WTC11 (cell line): ENCODE data around the gene LIPI. TPM values are rescaled to one million over a fixed set of nuclear protein-coding genes. Genes with fewer than 3 reads are reported as not detected.

Experiments
- ATAC-seq: fragments of 200-7000 bp; cut with Tn5 transposase; 2 replicates; pipeline ENCODE4 v1.10.0; 2021; ENCODE audit warnings: mild to moderate bottlenecking, moderate library complexity
- CTCF ChIA-PET: fragments of 300-600 bp; sonication (Branson Sonifier 250); formaldehyde crosslinking; loops from one replicate; lab custom pipeline; 2021; ENCODE audit warnings: antibody characterized with exemption; lab: Charles Lee
- POLR2A ChIA-PET: fragments of 350-600 bp; sonication (Branson Sonifier 250); formaldehyde crosslinking; loops from one replicate; lab custom pipeline; 2021; ENCODE audit warnings: antibody characterized with exemption; lab: Charles Lee
- DNase-seq: peaks from one replicate; pipeline ENCODE4 v3.0.0; 2021; ENCODE audit warnings: low spot score
- H3K27ac Mint-ChIP-seq: 2 replicates; pipeline ENCODE4 v1.8.0; 2021; ENCODE audit warnings: mixed read lengths
- H3K27me3 Mint-ChIP-seq: 2 replicates; pipeline ENCODE4 v1.8.0; 2021; ENCODE audit warnings: low read depth, mild to moderate bottlenecking, moderate library complexity, mixed read lengths
- H3K36me3 Mint-ChIP-seq: 2 replicates; pipeline ENCODE4 v1.8.0; 2021; ENCODE audit warnings: mixed read lengths
- H3K4me1 Mint-ChIP-seq: 2 replicates; pipeline ENCODE4 v1.8.0; 2022; ENCODE audit warnings: mixed read lengths
- H3K4me3 Mint-ChIP-seq: 2 replicates; pipeline ENCODE4 v1.8.0; 2021; ENCODE audit warnings: mild to moderate bottlenecking, moderate library complexity, mixed read lengths
- H3K9me3 Mint-ChIP-seq: 2 replicates; pipeline ENCODE4 v1.8.0; 2021; ENCODE audit warnings: mixed read lengths
- ETV6 ChIP-seq: sonication (generic); formaldehyde crosslinking; IDR thresholded peaks from 2 replicates; pipeline ENCODE4 v1.8.1; 2022; ENCODE audit warnings: mild to moderate bottlenecking, missing genetic modification reagents
- FOXP1 ChIP-seq: sonication (generic); formaldehyde crosslinking; IDR thresholded peaks from 2 replicates; pipeline ENCODE4 v1.8.0; 2022; ENCODE audit warnings: missing genetic modification reagents, mild to moderate bottlenecking, moderate library complexity, borderline replicate concordance
- GRHL2 ChIP-seq: fragments of 250-450 bp; sonication (Bioruptor Pico); IDR thresholded peaks from 2 replicates; pipeline ENCODE4 v1.8.0; 2022; ENCODE audit warnings: mild to moderate bottlenecking, moderate library complexity; ENCODE audit not compliant: insufficient replicate concordance, severe bottlenecking
- GTF2I ChIP-seq: fragments of 250-450 bp; sonication (Bioruptor Pico); conservative IDR thresholded peaks from 2 replicates; pipeline ENCODE4 v1.4.0; 2021; ENCODE audit warnings: mild to moderate bottlenecking
- IRF2 ChIP-seq: sonication (generic); formaldehyde crosslinking; IDR thresholded peaks from 2 replicates; pipeline ENCODE4 v1.8.0; 2022; ENCODE audit warnings: low read depth, missing genetic modification reagents, borderline replicate concordance
- NR3C1 ChIP-seq: sonication (generic); formaldehyde crosslinking; conservative IDR thresholded peaks from 2 replicates; pipeline ENCODE4 v1.8.1; 2023; ENCODE audit warnings: low read depth, mild to moderate bottlenecking, missing genetic modification reagents
- TEAD1 ChIP-seq: sonication (generic); formaldehyde crosslinking; IDR thresholded peaks from 2 replicates; pipeline ENCODE4 v1.8.0; 2022; ENCODE audit warnings: mild to moderate bottlenecking, missing genetic modification reagents
- TEAD4 ChIP-seq: sonication (generic); formaldehyde crosslinking; IDR thresholded peaks from 2 replicates; pipeline ENCODE4 v1.8.0; 2022; ENCODE audit warnings: mild to moderate bottlenecking, missing genetic modification reagents
- ZBTB21 ChIP-seq: sonication (generic); formaldehyde crosslinking; IDR thresholded peaks from 2 replicates; pipeline ENCODE4 v1.8.1; 2023; ENCODE audit warnings: mild to moderate bottlenecking, missing genetic modification reagents, borderline replicate concordance
- ZNF138 ChIP-seq: sonication (generic); formaldehyde crosslinking; conservative IDR thresholded peaks from 2 replicates; pipeline ENCODE4 v1.8.1; 2022; ENCODE audit warnings: mild to moderate bottlenecking, moderate library complexity, missing genetic modification reagents
- total RNA-seq: library from RNA; stranded (reverse); gene quantifications from 3 replicates; pipeline ENCODE4 v1.2.3, GENCODE V29; 2021
- TF ChIP-seq, protein P1 (sequence below): sonication (generic); formaldehyde crosslinking; IDR thresholded peaks from 2 replicates; pipeline ENCODE4 v1.8.0; 2023; ENCODE audit warnings: mild to moderate bottlenecking, missing genetic modification reagents
- TF ChIP-seq, protein P2 (sequence below): sonication (generic); formaldehyde crosslinking; IDR thresholded peaks from 2 replicates; pipeline ENCODE4 v1.8.1; 2023; ENCODE audit warnings: mild to moderate bottlenecking, missing genetic modification reagents, moderate library complexity
- TF ChIP-seq, protein P3 (sequence below): sonication (generic); formaldehyde crosslinking; conservative IDR thresholded peaks from 2 replicates; pipeline ENCODE4 v1.8.1; 2022; ENCODE audit warnings: mild to moderate bottlenecking, missing genetic modification reagents
- TF ChIP-seq, protein P4 (sequence below): sonication (generic); formaldehyde crosslinking; conservative IDR thresholded peaks from 2 replicates; pipeline ENCODE4 v1.8.1; 2023; ENCODE audit warnings: mild to moderate bottlenecking, low read depth, missing genetic modification reagents, moderate library complexity
- TF ChIP-seq, protein P5 (sequence below): fragments of 250-450 bp; sonication (Bioruptor Pico); IDR thresholded peaks from 2 replicates; pipeline ENCODE4 v1.9.0; 2021; ENCODE audit warnings: mild to moderate bottlenecking
- TF ChIP-seq, protein P6 (sequence below): sonication (generic); formaldehyde crosslinking; IDR thresholded peaks from 2 replicates; pipeline ENCODE4 v1.8.1; 2023; ENCODE audit warnings: mild to moderate bottlenecking, missing genetic modification reagents, moderate library complexity
- TF ChIP-seq, protein P7 (sequence below): sonication (generic); formaldehyde crosslinking; IDR thresholded peaks from 2 replicates; pipeline ENCODE4 v1.8.1; 2022; ENCODE audit warnings: mild to moderate bottlenecking, missing genetic modification reagents, moderate library complexity, borderline replicate concordance
- TF ChIP-seq, protein P8 (sequence below): sonication (generic); formaldehyde crosslinking; IDR thresholded peaks from 2 replicates; pipeline ENCODE4 v1.8.1; 2023; ENCODE audit warnings: mild to moderate bottlenecking, moderate library complexity, missing genetic modification reagents

LIPI gene
- total RNA-seq, 1 experiment from 2014 or later, result not detected

DNA sequence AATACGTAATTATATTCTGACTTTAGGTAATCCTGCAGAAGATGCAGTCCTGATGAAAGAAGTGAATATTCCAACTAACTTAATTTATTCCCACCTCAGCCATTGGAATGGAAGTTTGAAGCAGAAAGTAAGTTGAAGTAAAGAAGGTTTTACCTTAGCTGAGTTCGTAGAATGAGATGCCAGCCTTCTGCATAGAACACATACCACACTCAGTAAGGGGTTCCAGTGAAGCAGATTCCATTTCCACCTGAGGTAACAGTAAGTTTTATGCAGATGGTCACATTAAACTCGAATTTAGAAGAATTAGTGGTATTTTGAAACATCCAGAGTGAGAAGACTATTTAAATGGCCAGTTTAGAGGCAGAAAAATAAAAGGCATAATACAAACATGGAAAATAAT lies 25.4 kb upstream of the LIPI start (continued):
- TF ChIP-seq, protein P1, sequence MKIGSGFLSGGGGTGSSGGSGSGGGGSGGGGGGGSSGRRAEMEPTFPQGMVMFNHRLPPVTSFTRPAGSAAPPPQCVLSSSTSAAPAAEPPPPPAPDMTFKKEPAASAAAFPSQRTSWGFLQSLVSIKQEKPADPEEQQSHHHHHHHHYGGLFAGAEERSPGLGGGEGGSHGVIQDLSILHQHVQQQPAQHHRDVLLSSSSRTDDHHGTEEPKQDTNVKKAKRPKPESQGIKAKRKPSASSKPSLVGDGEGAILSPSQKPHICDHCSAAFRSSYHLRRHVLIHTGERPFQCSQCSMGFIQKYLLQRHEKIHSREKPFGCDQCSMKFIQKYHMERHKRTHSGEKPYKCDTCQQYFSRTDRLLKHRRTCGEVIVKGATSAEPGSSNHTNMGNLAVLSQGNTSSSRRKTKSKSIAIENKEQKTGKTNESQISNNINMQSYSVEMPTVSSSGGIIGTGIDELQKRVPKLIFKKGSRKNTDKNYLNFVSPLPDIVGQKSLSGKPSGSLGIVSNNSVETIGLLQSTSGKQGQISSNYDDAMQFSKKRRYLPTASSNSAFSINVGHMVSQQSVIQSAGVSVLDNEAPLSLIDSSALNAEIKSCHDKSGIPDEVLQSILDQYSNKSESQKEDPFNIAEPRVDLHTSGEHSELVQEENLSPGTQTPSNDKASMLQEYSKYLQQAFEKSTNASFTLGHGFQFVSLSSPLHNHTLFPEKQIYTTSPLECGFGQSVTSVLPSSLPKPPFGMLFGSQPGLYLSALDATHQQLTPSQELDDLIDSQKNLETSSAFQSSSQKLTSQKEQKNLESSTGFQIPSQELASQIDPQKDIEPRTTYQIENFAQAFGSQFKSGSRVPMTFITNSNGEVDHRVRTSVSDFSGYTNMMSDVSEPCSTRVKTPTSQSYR (CRISPR knock-in tag), result no peak
- TF ChIP-seq, protein P2, sequence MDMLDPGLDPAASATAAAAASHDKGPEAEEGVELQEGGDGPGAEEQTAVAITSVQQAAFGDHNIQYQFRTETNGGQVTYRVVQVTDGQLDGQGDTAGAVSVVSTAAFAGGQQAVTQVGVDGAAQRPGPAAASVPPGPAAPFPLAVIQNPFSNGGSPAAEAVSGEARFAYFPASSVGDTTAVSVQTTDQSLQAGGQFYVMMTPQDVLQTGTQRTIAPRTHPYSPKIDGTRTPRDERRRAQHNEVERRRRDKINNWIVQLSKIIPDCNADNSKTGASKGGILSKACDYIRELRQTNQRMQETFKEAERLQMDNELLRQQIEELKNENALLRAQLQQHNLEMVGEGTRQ (CRISPR knock-in tag), result no peak
- TF ChIP-seq, protein P3, sequence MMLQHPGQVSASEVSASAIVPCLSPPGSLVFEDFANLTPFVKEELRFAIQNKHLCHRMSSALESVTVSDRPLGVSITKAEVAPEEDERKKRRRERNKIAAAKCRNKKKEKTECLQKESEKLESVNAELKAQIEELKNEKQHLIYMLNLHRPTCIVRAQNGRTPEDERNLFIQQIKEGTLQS (CRISPR knock-in tag), result no peak
- TF ChIP-seq, protein P4, sequence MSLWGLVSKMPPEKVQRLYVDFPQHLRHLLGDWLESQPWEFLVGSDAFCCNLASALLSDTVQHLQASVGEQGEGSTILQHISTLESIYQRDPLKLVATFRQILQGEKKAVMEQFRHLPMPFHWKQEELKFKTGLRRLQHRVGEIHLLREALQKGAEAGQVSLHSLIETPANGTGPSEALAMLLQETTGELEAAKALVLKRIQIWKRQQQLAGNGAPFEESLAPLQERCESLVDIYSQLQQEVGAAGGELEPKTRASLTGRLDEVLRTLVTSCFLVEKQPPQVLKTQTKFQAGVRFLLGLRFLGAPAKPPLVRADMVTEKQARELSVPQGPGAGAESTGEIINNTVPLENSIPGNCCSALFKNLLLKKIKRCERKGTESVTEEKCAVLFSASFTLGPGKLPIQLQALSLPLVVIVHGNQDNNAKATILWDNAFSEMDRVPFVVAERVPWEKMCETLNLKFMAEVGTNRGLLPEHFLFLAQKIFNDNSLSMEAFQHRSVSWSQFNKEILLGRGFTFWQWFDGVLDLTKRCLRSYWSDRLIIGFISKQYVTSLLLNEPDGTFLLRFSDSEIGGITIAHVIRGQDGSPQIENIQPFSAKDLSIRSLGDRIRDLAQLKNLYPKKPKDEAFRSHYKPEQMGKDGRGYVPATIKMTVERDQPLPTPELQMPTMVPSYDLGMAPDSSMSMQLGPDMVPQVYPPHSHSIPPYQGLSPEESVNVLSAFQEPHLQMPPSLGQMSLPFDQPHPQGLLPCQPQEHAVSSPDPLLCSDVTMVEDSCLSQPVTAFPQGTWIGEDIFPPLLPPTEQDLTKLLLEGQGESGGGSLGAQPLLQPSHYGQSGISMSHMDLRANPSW (CRISPR knock-in tag), result no peak
- TF ChIP-seq GTF2I (CRISPR knock-in tag) (no peak), IRF2 (CRISPR knock-in tag) (no peak), FOXP1 (CRISPR knock-in tag) (no peak), TEAD1 (no peak), GRHL2 (CRISPR knock-in tag) (no peak), ZNF138 (no peak), ETV6 (CRISPR knock-in tag) (no peak)
- TF ChIP-seq, protein P5, sequence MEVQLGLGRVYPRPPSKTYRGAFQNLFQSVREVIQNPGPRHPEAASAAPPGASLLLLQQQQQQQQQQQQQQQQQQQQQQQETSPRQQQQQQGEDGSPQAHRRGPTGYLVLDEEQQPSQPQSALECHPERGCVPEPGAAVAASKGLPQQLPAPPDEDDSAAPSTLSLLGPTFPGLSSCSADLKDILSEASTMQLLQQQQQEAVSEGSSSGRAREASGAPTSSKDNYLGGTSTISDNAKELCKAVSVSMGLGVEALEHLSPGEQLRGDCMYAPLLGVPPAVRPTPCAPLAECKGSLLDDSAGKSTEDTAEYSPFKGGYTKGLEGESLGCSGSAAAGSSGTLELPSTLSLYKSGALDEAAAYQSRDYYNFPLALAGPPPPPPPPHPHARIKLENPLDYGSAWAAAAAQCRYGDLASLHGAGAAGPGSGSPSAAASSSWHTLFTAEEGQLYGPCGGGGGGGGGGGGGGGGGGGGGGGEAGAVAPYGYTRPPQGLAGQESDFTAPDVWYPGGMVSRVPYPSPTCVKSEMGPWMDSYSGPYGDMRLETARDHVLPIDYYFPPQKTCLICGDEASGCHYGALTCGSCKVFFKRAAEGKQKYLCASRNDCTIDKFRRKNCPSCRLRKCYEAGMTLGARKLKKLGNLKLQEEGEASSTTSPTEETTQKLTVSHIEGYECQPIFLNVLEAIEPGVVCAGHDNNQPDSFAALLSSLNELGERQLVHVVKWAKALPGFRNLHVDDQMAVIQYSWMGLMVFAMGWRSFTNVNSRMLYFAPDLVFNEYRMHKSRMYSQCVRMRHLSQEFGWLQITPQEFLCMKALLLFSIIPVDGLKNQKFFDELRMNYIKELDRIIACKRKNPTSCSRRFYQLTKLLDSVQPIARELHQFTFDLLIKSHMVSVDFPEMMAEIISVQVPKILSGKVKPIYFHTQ, result no peak
- TF ChIP-seq, all 79 proteins: peak for 0

DNA sequence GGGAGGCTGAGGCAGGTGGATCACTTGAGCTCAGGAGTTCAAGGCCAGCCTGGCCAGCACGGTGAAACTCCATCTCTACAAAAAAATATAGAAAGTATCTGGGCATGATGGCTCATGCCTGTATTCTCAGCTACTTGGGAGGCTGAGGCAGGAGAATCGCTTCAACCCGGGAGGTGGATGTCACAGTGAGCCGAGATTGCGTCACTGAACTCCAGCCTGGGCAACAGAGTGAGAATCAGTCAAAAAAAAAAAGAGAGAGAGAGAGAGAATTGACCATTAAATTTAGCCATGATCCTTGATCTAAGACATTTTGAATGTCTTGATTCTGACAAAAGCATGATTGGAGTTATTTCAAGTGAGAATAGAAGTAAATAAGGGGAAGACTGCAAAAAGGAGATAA lies 24.3 kb upstream of the LIPI start:
- peaks cover 16% of the 10 kb centered on the region for H3K9me3 Mint-ChIP-seq
- CTCF ChIA-PET, result no interaction called here
- H3K36me3 Mint-ChIP-seq, result peaks cover 9% of the 10 kb centered on the region
- H3K27ac Mint-ChIP-seq, result no peak overlapping the region
- DNase-seq (no peak), ATAC-seq (no peak)
- TF ChIP-seq, protein P6, sequence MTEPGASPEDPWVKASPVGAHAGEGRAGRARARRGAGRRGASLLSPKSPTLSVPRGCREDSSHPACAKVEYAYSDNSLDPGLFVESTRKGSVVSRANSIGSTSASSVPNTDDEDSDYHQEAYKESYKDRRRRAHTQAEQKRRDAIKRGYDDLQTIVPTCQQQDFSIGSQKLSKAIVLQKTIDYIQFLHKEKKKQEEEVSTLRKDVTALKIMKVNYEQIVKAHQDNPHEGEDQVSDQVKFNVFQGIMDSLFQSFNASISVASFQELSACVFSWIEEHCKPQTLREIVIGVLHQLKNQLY, result no peak
- no peak for TF ChIP-seq NR3C1 (CRISPR knock-in tag)
- TF ChIP-seq, protein P4 (CRISPR knock-in tag), result no peak
- TF ChIP-seq TEAD4 (CRISPR knock-in tag), result no peak
- TF ChIP-seq, protein P7, sequence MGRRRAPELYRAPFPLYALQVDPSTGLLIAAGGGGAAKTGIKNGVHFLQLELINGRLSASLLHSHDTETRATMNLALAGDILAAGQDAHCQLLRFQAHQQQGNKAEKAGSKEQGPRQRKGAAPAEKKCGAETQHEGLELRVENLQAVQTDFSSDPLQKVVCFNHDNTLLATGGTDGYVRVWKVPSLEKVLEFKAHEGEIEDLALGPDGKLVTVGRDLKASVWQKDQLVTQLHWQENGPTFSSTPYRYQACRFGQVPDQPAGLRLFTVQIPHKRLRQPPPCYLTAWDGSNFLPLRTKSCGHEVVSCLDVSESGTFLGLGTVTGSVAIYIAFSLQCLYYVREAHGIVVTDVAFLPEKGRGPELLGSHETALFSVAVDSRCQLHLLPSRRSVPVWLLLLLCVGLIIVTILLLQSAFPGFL (CRISPR knock-in tag), result no peak
- TF ChIP-seq, protein P8, sequence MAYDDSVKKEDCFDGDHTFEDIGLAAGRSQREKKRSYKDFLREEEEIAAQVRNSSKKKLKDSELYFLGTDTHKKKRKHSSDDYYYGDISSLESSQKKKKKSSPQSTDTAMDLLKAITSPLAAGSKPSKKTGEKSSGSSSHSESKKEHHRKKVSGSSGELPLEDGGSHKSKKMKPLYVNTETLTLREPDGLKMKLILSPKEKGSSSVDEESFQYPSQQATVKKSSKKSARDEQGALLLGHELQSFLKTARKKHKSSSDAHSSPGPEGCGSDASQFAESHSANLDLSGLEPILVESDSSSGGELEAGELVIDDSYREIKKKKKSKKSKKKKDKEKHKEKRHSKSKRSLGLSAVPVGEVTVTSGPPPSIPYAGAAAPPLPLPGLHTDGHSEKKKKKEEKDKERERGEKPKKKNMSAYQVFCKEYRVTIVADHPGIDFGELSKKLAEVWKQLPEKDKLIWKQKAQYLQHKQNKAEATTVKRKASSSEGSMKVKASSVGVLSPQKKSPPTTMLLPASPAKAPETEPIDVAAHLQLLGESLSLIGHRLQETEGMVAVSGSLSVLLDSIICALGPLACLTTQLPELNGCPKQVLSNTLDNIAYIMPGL (CRISPR knock-in tag), result no peak
- no peak for TF ChIP-seq ZBTB21
- TF ChIP-seq, all 79 proteins: peak for 0
- POLR2A ChIA-PET, result no interaction called here
- H3K4me3 Mint-ChIP-seq, result no peak overlapping the region
- no peaks in the 10 kb centered on the region for H3K27me3 Mint-ChIP-seq
- H3K4me1 Mint-ChIP-seq, result peaks cover 18% of the 10 kb centered on the region
